Adrenal gland (tissue), 12 donors: Measurements from ENCODE around the gene CNTNAP1. TPM values are rescaled to one million over a fixed set of nuclear protein-coding genes. Genes with fewer than 3 reads are reported as not detected.

Experiments used
- DNase-seq, 7 donors: peaks; one replicate each; pipeline ENCODE4 v3.0.0-alpha.2; 2019 to 2020
- H3K27ac ChIP-seq, 5 donors: fragments of 200-600 bp; sonication (generic) in 4 of 5; 1 replicate in 3 of 5; 2 replicates in 2 of 5; pipeline versions ENCODE4 v1.5.1 to v1.8.0; 2016 to 2020; ENCODE audit warnings: mild to moderate bottlenecking in 1 of 5
- H3K27me3 ChIP-seq: fragments of 200-600 bp; 2 replicates; pipeline ENCODE4 v1.8.0; 2021
- H3K36me3 ChIP-seq, 2 donors: fragments of 200-600 bp; replicated peaks in 1 of 2; 1 replicate in 1 of 2; 2 replicates in 1 of 2; pipeline versions ENCODE4 v1.5.1 to v1.8.0; 2018 to 2022
- H3K4me1 ChIP-seq, 2 donors: fragments of 200-600 bp; replicated peaks in 1 of 2; 1 replicate in 1 of 2; 2 replicates in 1 of 2; pipeline versions ENCODE4 v1.5.1 to v1.8.0; 2018 to 2021
- H3K4me3 ChIP-seq, 4 donors: fragments of 200-600 bp; sonication (generic) in 3 of 4; one replicate each; pipeline ENCODE4 v1.5.1; 2016 to 2018
- H3K9me3 ChIP-seq, 3 donors: fragments of 200-600 bp; sonication (generic) in 1 of 3; replicated peaks in 1 of 3; 1 replicate in 2 of 3; 2 replicates in 1 of 3; pipeline versions ENCODE4 v1.5.1 to v1.8.0; 2016 to 2021
- POLR2A ChIP-seq, 2 donors: fragments of 450-650 bp; IDR thresholded peaks; one replicate each; pipeline ENCODE4 v1.6.1; 2017; ENCODE audit warnings: antibody characterized with exemption in 2 of 2, mild to moderate bottlenecking in 2 of 2, moderate library complexity in 1 of 2
- WGBS, 4 donors: extraction: QIAGEN DNeasy Blood & Tissue Kit in 2 of 4; methylation state at CpG; one replicate each; pipeline versions ENCODE4 v1.1.5 to v1.1.7; 2013 to 2017; 5-methylcytosine and 5-hydroxymethylcytosine counted together
- intact Hi-C, 2 donors: fragments of 100-400 bp; cut with DNase I; formaldehyde crosslinking; loops; one replicate each; pipeline versions ENCODE4 v1.14.1 to v1.15.0; 2022 to 2023
- polyA plus RNA-seq, 3 donors: library from polyadenylated mRNA; stranded (reverse); fragments of 200-250 nt in 2 of 3; fragments of 350-450 nt in 1 of 3; fragmentation: Illumina TruSeq in 1 of 3; extraction: RNeasy Lipid Tissue Mini Kit (QIAGEN cat#74804) in 1 of 3; gene quantifications; one replicate each; pipeline ENCODE4 v1.2.3, GENCODE V29; 2013 to 2014
- total RNA-seq, 9 donors: library from RNA; depleted of rRNA in 4 of 9; stranded (reverse); fragments of >200 nt in 4 of 9; fragments of 120-200 nt in 1 of 9; fragmentation: NEBNext Ultra II Directional in 1 of 9; extraction: Animal tissue kit (Norgen Biotek cat#: 25700) in 1 of 9; gene quantifications; one replicate each; pipeline versions ENCODE4 v1.1.0 to v1.2.4, GENCODE V29; 2013 to 2023
- TF ChIP-seq, protein P1 (sequence below), 6 experiments: fragments of 450-650 bp in 4 of 6; fragments of 200-600 bp in 2 of 6; sonication (generic) in 1 of 6; IDR thresholded peaks; 1 replicate in 5 of 6; 2 replicates in 1 of 6; pipeline versions ENCODE4 v1.5.1 to v1.8.0; 2016 to 2021; ENCODE audit warnings: antibody characterized with exemption in 6 of 6, mild to moderate bottlenecking in 2 of 6, moderate library complexity in 1 of 6
- donor health status: healthy with polysubstance abuse.
- donor health status: Bipolar disorder and iron deficiency.
- donor health status: DM: yes; HTN: yes; CAD: no.
- donor health status: DM: no; HTN: no; CAD: no.
- donor health status: DM: no; HTN: no; CAD: no.
- donor health status: DM: yes; HTN: yes; CAD: no.

CNTNAP1 gene
- total and polyA plus RNA-seq, 12 donors = 1.6 to 31.9 (median 4.9) TPM

GRCh38 chr17:42669705-42669976, 12.7 kb upstream of the CNTNAP1 start:
- Histone ChIP-seq H3K4me3 (no peak overlapping the region), H3K9me3 (no peaks in the 10 kb centered on the region), H3K4me1 (peaks cover 27 to 49% of the 10 kb centered on the region in 2 donors), H3K27me3 (no peaks in the 10 kb centered on the region), H3K36me3 (peaks cover 0 to 78% of the 10 kb centered on the region in 2 donors), H3K27ac (peak overlapping the region in 2 of 5 donors; percentile 63 to 69)
- no peak for DNase-seq
- intact Hi-C loops = no loop called here
- 78 to 100% (median 90%) methylated on average over 1 to 12 of the region's 12 CpGs for whole genome bisulfite sequencing, 4 donors
- TF ChIP-seq, protein P1, sequence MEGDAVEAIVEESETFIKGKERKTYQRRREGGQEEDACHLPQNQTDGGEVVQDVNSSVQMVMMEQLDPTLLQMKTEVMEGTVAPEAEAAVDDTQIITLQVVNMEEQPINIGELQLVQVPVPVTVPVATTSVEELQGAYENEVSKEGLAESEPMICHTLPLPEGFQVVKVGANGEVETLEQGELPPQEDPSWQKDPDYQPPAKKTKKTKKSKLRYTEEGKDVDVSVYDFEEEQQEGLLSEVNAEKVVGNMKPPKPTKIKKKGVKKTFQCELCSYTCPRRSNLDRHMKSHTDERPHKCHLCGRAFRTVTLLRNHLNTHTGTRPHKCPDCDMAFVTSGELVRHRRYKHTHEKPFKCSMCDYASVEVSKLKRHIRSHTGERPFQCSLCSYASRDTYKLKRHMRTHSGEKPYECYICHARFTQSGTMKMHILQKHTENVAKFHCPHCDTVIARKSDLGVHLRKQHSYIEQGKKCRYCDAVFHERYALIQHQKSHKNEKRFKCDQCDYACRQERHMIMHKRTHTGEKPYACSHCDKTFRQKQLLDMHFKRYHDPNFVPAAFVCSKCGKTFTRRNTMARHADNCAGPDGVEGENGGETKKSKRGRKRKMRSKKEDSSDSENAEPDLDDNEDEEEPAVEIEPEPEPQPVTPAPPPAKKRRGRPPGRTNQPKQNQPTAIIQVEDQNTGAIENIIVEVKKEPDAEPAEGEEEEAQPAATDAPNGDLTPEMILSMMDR (IDR thresholded peaks at IDR 0.05) = no peak
- TF ChIP-seq POLR2A (IDR thresholded peaks at IDR 0.05) = no peak

GRCh38 chr17:42669977-42670788, 12.1 kb upstream of the CNTNAP1 start:
- Histone ChIP-seq H3K4me3 (no peak overlapping the region), H3K9me3 (no peaks in the 10 kb centered on the region), H3K4me1 (peaks cover 33 to 55% of the 10 kb centered on the region in 2 donors), H3K27me3 (no peaks in the 10 kb centered on the region), H3K36me3 (peaks cover 0 to 73% of the 10 kb centered on the region in 2 donors), H3K27ac (peak overlapping the region in 2 of 5 donors; percentile 63 to 69)
- peak in 1 of 7 donors; percentile 19 for DNase-seq
- TF ChIP-seq, protein P1 (IDR thresholded peaks at IDR 0.05) = no peak
- no peak for TF ChIP-seq POLR2A (IDR thresholded peaks at IDR 0.05)
- intact Hi-C loops = loop anchor here (5.0 to 10.0 kb wide), 2 partner anchors 58 to 85 kb away; no protein-coding TSS in a partner anchor
- WGBS, 4 donors = 52 to 75% (median 62%) methylated on average over 12 to 87 of the region's 87 CpGs

GRCh38 chr17:42670789-42671657, 11.3 kb upstream of the CNTNAP1 start:
- Histone ChIP-seq H3K36me3 (peaks cover 0 to 65% of the 10 kb centered on the region in 2 donors), H3K27ac (peak overlapping the region in 1 of 5 donors; percentile 52), H3K4me3 (no peak overlapping the region), H3K27me3 (no peaks in the 10 kb centered on the region), H3K9me3 (no peaks in the 10 kb centered on the region), H3K4me1 (peaks cover 40 to 60% of the 10 kb centered on the region in 2 donors)
- intact Hi-C loops = loop anchor here (5.0 to 10.0 kb wide), 2 partner anchors 59 to 86 kb away; no protein-coding TSS in a partner anchor
- 79 to 88% (median 85%) methylated on average over 37 to 50 of the region's 50 CpGs for WGBS, 4 donors
- no peak for DNase-seq
- TF ChIP-seq, protein P1 (IDR thresholded peaks at IDR 0.05) = no peak
- TF ChIP-seq POLR2A (IDR thresholded peaks at IDR 0.05) = no peak

DNA sequence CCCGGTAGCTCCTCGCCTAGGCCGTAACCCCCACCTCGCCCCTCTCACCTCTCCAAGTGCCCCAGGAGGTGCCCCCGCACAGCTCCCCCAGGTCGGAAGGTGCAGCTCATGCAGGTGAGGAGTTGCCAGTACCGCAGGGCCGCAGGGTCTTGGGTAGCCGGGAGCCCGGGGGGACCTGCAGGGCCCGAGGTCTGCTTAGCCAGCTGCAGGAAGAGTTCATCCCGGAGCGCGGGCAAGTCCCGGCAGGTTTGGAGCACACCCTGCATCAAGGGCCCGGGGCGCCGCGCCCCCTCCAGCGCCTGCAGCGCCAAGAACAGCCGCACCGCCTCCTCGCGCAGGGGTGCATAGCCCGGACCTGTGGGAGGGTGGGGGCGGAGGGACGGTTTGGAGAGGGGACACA, 10.3 kb upstream of the CNTNAP1 start:
- intact Hi-C loops = loop anchor here (5.0 to 10.0 kb wide), 2 partner anchors 60 to 87 kb away; no protein-coding TSS in a partner anchor
- H3K4me1 ChIP-seq = peaks cover 37 to 55% of the 10 kb centered on the region in 2 donors
- no peaks in the 10 kb centered on the region for H3K9me3 ChIP-seq
- no peaks in the 10 kb centered on the region for H3K27me3 ChIP-seq
- WGBS, 4 donors = 84 to 89% (median 87%) methylated on average over 6 to 28 of the region's 28 CpGs
- H3K4me3 ChIP-seq = no peak overlapping the region
- H3K36me3 ChIP-seq = peaks cover 0 to 55% of the 10 kb centered on the region in 2 donors
- no peak for DNase-seq
- no peak overlapping the region for H3K27ac ChIP-seq
- TF ChIP-seq, protein P1 (IDR thresholded peaks at IDR 0.05) = no peak
- TF ChIP-seq POLR2A (IDR thresholded peaks at IDR 0.05) = no peak
